GM18526 (cell line): ENCODE data around the gene ADAMTS7.

Source experiments
- POLR2A ChIP-seq: IDR thresholded peaks from 3 replicates; pipeline ENCODE4 v1.6.1; 2011; ENCODE audit not compliant: insufficient read length; ENCODE audit errors: extremely low read depth

Gene ADAMTS7, protein sequence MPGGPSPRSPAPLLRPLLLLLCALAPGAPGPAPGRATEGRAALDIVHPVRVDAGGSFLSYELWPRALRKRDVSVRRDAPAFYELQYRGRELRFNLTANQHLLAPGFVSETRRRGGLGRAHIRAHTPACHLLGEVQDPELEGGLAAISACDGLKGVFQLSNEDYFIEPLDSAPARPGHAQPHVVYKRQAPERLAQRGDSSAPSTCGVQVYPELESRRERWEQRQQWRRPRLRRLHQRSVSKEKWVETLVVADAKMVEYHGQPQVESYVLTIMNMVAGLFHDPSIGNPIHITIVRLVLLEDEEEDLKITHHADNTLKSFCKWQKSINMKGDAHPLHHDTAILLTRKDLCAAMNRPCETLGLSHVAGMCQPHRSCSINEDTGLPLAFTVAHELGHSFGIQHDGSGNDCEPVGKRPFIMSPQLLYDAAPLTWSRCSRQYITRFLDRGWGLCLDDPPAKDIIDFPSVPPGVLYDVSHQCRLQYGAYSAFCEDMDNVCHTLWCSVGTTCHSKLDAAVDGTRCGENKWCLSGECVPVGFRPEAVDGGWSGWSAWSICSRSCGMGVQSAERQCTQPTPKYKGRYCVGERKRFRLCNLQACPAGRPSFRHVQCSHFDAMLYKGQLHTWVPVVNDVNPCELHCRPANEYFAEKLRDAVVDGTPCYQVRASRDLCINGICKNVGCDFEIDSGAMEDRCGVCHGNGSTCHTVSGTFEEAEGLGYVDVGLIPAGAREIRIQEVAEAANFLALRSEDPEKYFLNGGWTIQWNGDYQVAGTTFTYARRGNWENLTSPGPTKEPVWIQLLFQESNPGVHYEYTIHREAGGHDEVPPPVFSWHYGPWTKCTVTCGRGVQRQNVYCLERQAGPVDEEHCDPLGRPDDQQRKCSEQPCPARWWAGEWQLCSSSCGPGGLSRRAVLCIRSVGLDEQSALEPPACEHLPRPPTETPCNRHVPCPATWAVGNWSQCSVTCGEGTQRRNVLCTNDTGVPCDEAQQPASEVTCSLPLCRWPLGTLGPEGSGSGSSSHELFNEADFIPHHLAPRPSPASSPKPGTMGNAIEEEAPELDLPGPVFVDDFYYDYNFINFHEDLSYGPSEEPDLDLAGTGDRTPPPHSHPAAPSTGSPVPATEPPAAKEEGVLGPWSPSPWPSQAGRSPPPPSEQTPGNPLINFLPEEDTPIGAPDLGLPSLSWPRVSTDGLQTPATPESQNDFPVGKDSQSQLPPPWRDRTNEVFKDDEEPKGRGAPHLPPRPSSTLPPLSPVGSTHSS (N-terminal part only)

DNA sequence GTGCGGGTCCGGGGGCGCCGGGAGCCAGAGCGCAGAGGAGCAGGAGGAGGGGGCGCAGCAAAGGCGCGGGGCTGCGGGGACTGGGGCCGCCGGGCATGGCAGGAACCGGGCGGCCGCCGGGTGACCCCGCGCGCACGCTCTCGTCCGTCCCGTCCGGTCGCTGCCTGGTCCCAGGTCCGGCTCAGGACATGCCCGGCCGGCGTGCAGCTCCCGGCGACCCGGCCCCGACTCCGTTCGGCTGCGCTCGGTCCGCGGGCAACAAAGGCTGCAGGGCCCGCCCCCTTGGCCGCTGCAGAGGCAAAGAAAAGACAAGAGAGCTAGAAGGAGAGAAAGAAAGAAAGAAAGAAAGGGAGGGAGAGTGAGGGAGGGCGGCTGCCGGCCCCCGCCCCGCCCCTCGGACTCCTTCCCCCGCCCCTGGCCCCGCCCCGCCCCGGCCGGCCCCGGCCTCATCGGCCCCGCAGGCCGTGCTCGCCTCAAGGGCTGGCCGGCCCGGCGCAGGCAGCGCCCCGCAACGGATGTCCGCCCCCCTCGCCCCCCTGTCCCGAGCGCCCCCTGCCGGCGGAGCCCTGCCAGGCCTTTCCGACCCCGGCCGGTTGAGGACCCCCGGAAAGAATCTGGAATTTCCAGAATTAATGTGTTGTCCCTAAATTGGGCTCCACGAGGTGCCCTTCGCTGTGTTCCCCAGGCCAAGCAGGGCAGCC, at the start of gene ADAMTS7:
TSS of gene ADAMTS7 (minus strand) at position 341 of the 701 bp plus-strand sequence. CDS start at position 97, 244 bp downstream.
- no peak for TF ChIP-seq POLR2A

DNA sequence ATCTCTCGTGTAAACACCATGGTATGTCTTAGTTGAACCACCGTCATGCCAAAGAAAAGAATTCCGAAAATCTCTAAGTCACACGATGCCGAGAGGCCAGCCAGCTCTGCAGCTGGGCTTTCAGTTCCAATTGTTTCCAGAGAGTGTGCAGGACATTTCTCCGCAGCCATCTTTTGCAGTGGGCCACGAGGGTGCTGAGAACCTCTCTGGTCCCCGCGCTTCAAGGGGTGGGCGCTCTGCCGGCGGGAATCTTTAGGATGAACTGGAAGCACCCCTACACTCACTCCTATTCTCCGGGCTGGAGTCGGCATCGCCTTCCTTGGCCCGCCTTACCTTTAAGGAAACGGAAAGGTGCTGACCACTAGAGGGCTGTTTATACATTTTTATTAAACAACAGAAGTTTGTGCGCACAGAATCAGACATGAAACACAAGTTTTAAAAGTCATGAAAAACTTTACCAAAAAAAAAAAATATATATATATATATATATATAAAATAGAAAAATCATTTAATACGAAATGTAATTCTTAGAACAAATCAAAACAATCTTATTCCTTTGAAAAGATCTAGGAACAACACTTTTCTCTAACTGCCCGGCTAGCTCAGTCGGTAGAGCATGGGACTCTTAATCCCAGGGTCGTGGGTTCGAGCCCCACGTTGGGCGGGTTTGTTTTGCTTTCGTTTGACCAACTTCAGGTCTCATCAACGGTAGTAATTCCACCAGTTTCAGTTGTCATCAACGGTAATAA, 48.9 kb upstream of the ADAMTS7 start:
- TF ChIP-seq POLR2A = no peak

DNA sequence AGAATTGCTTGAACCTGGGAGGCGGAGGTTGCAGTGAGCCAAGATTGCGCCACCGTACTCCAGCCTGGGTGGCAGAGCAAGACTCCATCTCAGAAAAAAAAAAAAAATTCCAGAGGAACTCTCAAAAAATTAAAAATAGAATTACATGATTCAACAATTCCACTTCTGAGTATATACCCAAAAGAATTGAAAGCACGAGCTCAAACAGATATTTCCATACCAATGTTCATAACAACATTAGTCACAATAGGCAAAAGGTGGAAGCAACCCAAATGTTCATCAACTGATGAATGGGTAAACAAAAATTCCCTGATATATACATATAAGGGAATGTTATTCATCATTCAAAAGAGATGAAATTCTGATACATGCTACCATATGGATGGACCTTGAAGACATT, 44.5 kb upstream of the ADAMTS7 start:
- no peak for TF ChIP-seq POLR2A

DNA sequence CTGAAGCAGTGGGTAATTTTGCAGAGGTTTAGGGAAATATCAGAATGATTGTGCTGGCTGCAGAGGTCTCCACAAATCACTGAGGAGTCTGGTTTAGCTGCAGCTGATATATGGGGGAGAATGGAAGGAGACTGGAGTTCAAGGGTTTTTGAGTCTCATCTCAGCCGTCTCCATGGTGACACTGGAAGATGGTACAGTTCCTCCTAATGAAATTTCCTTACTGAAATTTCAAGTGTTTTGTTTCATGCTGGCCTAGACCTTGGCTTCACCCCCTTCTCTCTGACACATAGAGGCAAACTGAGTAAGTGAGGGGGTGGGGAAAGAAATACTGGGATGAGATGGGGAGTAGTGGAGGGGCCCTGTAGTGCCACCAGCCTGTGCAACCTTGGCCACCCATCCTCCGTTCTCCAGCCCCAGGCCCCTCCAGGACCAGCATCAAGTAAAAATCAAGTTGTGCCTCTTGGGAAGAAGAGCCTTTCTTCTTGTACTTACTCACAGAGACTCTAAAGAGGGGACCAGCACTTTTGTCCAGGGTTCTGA, 43.6 kb upstream of the ADAMTS7 start:
- no peak for TF ChIP-seq POLR2A

DNA sequence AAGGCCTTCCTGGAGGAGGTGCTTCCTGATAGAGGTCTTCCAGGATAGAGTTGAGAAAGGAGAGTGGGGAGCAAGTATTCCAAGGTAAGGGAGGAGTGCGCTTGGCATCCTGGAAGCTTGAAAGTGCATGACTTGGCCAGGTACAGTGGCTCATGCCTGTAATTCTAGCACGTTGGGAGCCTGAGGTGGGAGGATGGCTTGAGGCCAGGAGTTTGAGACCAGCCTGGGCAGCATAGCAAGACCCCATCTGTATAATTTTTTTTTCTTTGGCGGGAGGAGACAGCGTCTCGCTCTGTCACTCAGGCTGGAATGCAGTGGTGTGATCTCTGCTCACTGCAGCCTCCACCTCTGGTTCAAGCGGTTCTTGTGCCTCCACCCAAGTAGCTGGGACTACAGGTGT, 42.2 kb upstream of the ADAMTS7 start:
- TF ChIP-seq POLR2A = no peak

DNA sequence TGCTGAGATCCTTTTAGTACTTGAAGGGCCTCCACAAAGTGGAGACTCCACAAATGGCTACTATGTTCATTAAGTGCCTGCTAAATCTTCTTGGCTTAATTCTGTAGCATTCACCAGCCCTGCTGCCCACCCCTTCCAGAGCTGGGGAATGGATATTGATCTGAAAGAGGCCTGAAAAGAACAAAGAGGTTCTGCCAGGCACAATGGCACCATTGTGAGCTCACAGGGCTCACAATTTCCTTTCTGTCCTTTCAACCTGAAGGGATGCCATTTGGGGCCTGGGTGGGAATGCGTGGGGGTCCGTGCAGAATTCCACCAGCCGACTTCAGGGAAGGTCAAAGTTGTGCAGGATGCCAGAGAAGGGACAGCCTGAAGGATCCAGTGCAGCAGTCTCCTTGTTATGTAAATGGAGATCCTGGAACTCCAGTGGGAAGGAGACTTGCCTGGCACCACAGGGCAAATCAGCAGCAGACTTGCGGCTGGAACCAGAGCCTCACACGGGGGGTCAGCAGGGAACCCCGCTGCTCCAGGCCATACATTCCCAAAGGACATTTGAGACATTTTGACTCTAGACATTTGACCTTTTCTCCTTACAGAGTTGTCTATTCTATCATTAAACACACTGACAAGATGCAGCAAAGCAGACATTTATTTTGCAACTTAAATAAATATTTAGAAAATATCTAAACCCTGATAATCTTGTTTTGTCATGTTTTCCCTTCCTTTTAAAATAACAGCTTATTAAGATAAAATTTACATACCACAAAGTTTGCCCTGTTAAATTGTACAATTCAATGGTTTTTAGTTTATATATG, 39.9 kb upstream of the ADAMTS7 start:
- TF ChIP-seq POLR2A = no peak

DNA sequence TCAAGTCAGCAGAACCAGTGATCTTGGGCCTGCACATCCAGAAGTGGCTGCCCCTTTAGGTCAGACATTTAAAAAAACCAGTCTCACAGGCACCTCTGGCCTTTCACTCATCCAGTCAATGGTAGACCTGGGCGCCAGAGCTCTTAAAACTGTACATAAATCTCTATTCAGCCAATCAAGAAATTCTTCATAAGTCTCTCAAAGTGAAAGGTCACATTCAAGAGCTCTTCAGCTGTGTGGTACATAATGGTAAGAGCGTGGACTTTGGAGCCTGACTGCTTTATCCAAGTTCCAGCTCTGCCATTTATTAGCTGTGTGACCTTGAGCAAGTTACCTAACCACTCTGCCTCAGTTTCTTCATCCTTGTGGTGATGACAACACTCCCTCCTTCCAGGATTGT, 39.1 kb upstream of the ADAMTS7 start:
- TF ChIP-seq POLR2A = no peak

DNA sequence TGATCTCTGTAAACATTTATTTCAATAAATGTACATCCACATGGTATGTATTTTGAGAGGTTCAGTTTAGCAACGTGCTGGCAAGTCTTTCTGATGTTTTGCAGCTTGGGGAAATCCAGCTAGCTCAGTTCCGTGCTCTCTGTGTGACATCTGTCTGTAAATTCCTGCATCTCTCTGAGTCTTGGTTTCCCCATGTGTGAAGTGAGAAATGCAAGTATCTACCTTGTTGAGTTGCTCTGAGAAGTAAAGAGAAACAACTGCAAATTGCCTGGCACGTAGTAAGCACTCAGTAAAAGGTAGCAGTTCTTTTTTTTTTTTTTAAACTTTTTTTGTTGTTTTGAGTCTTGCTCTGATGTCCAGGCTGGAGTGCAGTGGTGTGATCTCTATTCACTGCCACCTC, 31.3 kb upstream of the ADAMTS7 start:
- TF ChIP-seq POLR2A = no peak

DNA sequence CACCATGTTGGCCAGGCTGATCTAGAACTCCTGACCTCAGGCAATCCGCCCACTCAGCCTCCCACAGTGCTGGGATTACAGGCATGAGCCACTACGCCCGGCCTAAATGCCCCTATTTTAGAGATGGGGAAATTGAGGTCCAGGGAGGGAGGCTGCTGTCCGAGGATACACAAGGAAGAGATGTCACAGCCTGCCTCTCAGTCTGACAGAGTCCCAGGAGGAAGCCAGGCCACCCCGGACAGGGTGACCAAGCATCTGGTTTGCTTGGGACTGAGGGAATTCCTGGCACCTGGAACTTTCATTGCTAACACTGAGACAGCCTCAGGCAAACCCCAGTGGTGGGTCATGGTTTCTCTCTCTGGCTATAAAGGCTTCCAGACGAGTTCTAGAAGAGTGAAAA, 30.6 kb upstream of the ADAMTS7 start:
- TF ChIP-seq POLR2A = no peak

DNA sequence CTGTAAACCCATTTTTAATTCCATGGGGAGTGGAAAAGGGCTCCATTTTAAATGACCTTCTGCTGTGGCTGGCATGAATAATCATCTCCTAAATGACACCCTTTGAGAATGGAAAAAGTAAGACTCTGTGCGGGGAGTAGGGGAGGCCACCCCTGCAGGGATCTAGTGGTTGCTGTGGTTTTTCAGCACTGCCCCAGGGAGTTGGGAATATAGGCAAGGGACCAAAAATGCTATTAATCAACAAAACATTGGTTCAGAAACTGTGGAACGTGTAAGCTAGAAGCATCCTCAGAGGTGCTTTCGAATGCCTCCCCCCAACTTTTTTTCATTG, 30.1 kb upstream of the ADAMTS7 start:
- TF ChIP-seq POLR2A = no peak

DNA sequence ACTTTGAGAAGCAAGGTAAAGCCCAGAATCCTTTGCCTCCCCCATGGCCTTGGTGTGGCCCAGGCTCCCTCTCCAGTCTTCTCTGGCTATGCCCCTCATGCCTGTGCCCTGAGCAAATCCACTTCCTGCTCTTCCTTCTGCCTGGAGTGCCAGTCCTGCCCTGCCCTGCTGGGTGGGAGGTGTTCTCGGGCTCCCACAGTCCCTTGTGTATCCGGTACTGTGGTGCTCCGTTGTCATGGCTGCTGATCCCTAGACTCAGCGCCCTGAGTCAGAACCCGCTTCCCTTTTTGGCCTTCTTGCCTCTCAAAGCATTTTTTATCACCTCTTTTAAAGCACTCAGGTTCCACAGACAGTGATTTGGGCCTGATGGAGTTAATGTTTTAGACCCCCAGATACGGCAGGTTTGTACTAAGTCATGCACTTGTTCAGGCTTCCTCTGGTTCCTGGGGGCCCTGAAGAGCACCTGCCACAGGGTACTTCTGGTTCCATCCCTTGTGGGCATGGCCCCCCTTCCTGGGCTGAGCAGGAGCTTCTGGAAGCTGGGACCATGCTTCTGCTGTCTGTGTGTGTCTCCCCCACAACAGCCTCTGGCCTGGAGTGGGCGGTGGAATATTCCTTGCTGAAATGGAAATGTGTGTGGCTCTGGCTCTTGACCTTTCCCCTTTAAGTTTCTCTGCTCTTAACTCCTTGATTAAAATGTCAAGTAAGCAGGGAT, 29.6 kb upstream of the ADAMTS7 start:
- TF ChIP-seq POLR2A = no peak

DNA sequence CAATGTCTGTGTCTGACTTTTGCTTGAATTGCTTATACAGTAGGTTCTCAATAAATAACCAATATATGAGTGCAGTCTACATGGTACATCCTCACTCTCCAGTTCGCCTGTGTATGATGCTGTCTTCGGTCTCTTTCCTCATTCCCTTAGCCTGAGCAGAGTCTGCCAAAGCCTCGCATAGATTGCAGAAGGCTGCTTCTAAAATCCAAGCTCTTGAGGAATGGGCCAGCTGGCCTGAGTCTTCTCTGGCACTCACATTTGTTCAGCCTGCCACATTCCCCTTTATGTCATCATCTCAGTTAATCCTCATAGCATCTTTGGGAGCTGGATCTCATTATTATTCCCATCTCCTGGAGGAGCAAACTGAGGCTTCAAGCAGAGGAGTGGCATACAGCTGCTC, 27.2 kb upstream of the ADAMTS7 start:
- no peak for TF ChIP-seq POLR2A

DNA sequence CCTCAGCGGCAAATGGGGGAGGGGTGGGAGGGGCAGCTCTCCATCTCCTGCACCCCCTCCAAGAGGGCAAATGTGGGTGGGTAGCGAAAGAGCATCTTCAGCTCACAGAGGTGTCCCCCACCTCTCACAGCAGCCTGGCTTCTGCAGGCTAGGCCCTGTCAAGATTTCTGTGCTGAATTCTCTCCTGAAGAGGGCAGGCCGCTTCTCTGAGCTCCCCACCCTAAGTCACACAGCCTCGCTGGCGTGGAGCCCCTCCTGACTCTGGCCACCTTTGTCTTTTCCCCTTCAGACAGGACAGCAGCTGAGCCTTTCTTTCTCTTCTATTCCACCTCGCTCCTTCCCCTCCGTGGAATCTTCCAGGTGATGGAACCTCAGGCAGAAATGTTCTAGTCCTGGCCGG, 26.3 kb upstream of the ADAMTS7 start:
- TF ChIP-seq POLR2A = no peak
